Upper lobe of left lung (tissue), 6 donors: Measurements from ENCODE around the gene MFSD8. TPM values are rescaled to one million over a fixed set of nuclear protein-coding genes. Genes with fewer than 3 reads are reported as not detected.
"Not testable (repeated sequence)": the region's sequence is repeated elsewhere in the genome, so short reads cannot be mapped to it uniquely, and the experiment has no call there.

ENCODE experiments used
- ATAC-seq, 2 donors: fragments of 200-7000 bp; cut with Tn5 transposase; one replicate each; pipeline ENCODE4 v1.9.1; 2022; ENCODE audit warnings: mild to moderate bottlenecking in 2 of 2, moderate library complexity in 2 of 2; ENCODE audit not compliant: low FRiP score in 2 of 2
- DNase-seq, 2 donors: peaks; one replicate each; pipeline ENCODE4 v3.0.0-alpha.2; 2019 to 2020
- H3K27ac ChIP-seq, 4 donors: fragments of 200-600 bp; sonication (generic); one replicate each; pipeline ENCODE4 v1.5.1; 2016 to 2019
- H3K27me3 ChIP-seq, 4 donors: fragments of 200-600 bp; sonication (generic); one replicate each; pipeline ENCODE4 v1.5.1; 2017 to 2019
- H3K36me3 ChIP-seq, 4 donors: fragments of 200-600 bp; sonication (generic); one replicate each; pipeline ENCODE4 v1.5.1; 2016 to 2019
- H3K4me1 ChIP-seq, 4 donors: fragments of 200-600 bp; sonication (generic); one replicate each; pipeline ENCODE4 v1.5.1; 2018 to 2019
- H3K4me3 ChIP-seq, 4 donors: fragments of 200-600 bp; sonication (generic); one replicate each; pipeline ENCODE4 v1.5.1; 2017 to 2019; ENCODE audit warnings: mild to moderate bottlenecking in 2 of 4, moderate library complexity in 1 of 4
- H3K9me3 ChIP-seq, 4 donors: fragments of 200-600 bp; sonication (generic); one replicate each; pipeline ENCODE4 v1.5.1; 2018 to 2019
- EP300 ChIP-seq, 4 donors: sonication (generic); formaldehyde crosslinking; IDR thresholded peaks; one replicate each; pipeline ENCODE4 v1.5.1; 2017; ENCODE audit warnings: antibody characterized with exemption in 4 of 4, control low read depth in 2 of 4
- POLR2A ChIP-seq, 4 donors: fragments of 450-650 bp; IDR thresholded peaks; one replicate each; pipeline ENCODE4 v1.5.1; 2016 to 2017; ENCODE audit warnings: antibody characterized with exemption in 4 of 4, mild to moderate bottlenecking in 2 of 4
- POLR2AphosphoS5 ChIP-seq, 2 donors: sonication (generic); formaldehyde crosslinking; IDR thresholded peaks; one replicate each; pipeline ENCODE4 v1.5.1; 2017; ENCODE audit warnings: antibody characterized with exemption in 2 of 2
- WGBS, 2 donors: methylation state at CpG; one replicate each; pipeline ENCODE4 v1.1.5; 2017 to 2018; 5-methylcytosine and 5-hydroxymethylcytosine counted together
- total RNA-seq, 6 donors: library from RNA; depleted of rRNA in 4 of 6; stranded (reverse); fragments of >200 nt in 4 of 6; gene quantifications; one replicate each; pipeline versions ENCODE4 v1.1.0 to v1.2.1, GENCODE V29; 2016 to 2021
- TF ChIP-seq, protein P1 (sequence below), 6 experiments: fragments of 450-650 bp in 4 of 6; fragments of 200-600 bp in 2 of 6; sonication (generic) in 2 of 6; IDR thresholded peaks; one replicate each; pipeline ENCODE4 v1.5.1; 2016 to 2019; ENCODE audit warnings: antibody characterized with exemption in 6 of 6
- donor health status: DM: no; HTN: no; CAD: no; lungs with moderate emphysema.
- donor health status: DM: no; HTN: yes; CAD: no; lungs with severe emphysema.

MFSD8 gene
- total RNA-seq, 6 donors from 2014 or later = 16.1 to 46.1 (median 23.8) TPM

GRCh38 chr4:127905029-127905428 lies 59.9 kb downstream of the MFSD8 start:
- TF ChIP-seq POLR2A (IDR thresholded peaks at IDR 0.05) (no peak), EP300 (IDR thresholded peaks at IDR 0.05) (no peak), POLR2AphosphoS5 (IDR thresholded peaks at IDR 0.05) (no peak)
- TF ChIP-seq, protein P1, sequence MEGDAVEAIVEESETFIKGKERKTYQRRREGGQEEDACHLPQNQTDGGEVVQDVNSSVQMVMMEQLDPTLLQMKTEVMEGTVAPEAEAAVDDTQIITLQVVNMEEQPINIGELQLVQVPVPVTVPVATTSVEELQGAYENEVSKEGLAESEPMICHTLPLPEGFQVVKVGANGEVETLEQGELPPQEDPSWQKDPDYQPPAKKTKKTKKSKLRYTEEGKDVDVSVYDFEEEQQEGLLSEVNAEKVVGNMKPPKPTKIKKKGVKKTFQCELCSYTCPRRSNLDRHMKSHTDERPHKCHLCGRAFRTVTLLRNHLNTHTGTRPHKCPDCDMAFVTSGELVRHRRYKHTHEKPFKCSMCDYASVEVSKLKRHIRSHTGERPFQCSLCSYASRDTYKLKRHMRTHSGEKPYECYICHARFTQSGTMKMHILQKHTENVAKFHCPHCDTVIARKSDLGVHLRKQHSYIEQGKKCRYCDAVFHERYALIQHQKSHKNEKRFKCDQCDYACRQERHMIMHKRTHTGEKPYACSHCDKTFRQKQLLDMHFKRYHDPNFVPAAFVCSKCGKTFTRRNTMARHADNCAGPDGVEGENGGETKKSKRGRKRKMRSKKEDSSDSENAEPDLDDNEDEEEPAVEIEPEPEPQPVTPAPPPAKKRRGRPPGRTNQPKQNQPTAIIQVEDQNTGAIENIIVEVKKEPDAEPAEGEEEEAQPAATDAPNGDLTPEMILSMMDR (IDR thresholded peaks at IDR 0.05) = no peak
- no peaks in the 10 kb centered on the region for H3K9me3 ChIP-seq
- 82 to 83% methylated on average over 6 to 8 of the region's 8 CpGs for WGBS, 2 donors
- H3K27me3 ChIP-seq = no peaks in the 10 kb centered on the region
- ATAC-seq (no peak), DNase-seq (no peak)
- H3K27ac ChIP-seq = no peak overlapping the region
- no peaks in the 10 kb centered on the region for H3K36me3 ChIP-seq
- H3K4me3 ChIP-seq = no peak overlapping the region
- no peaks in the 10 kb centered on the region for H3K4me1 ChIP-seq

DNA sequence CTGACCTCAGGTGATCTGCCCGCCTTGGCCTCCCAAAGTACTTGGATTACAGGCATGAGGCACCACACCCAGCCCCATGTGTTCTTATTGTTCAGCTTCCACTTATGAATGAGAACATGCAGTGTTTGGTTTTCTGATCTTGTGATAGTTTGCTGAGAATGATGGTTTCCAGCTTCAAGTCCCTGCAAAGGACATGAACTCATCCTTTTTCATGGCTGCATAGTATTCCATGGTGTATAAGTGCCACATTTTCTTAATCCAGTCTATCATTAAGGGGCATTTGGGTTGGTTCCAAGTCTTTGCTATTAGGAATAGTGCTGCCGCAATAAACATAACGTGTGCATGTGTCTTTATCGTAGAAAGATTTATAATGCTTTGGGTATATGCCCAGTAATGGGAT lies 65.3 kb downstream of the MFSD8 start:
- H3K9me3 ChIP-seq, DNase-seq, H3K4me1 ChIP-seq, ATAC-seq, H3K4me3 ChIP-seq, H3K27me3 ChIP-seq, H3K27ac ChIP-seq, H3K36me3 ChIP-seq: not testable (repeated sequence)
- WGBS, 2 donors = 97 to 99% methylated on average over 4 of the region's 4 CpGs

DNA sequence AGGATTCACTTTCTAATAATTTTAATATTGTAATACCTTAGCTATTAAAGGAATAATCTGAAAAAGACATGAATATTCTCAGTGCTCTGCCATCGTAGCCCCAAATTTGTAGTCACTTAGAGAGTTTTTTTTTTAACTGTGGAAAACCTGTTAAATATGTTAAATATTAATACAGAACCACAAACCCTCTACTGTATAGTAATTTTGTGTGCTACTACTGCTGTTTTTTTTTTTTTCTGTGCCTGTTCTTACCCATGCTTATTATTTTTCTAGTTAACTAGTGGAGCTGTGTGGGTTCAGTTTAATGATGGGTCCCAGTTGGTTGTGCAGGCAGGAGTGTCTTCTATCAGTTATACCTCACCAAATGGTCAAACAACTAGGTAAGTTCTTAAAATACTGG lies 68.4 kb downstream of the MFSD8 start:
- no peaks in the 10 kb centered on the region for H3K36me3 ChIP-seq
- H3K27ac ChIP-seq = no peak overlapping the region
- TF ChIP-seq, protein P1 (IDR thresholded peaks at IDR 0.05) = no peak
- no peak for TF ChIP-seq POLR2AphosphoS5 (IDR thresholded peaks at IDR 0.05)
- no peaks in the 10 kb centered on the region for H3K9me3 ChIP-seq
- no peaks in the 10 kb centered on the region for H3K27me3 ChIP-seq
- H3K4me1 ChIP-seq = no peaks in the 10 kb centered on the region
- DNase-seq = no peak
- WGBS, 2 donors = 86 to 92% methylated on average over 1 of the region's 1 CpG
- no peak for ATAC-seq
- no peak overlapping the region for H3K4me3 ChIP-seq

DNA sequence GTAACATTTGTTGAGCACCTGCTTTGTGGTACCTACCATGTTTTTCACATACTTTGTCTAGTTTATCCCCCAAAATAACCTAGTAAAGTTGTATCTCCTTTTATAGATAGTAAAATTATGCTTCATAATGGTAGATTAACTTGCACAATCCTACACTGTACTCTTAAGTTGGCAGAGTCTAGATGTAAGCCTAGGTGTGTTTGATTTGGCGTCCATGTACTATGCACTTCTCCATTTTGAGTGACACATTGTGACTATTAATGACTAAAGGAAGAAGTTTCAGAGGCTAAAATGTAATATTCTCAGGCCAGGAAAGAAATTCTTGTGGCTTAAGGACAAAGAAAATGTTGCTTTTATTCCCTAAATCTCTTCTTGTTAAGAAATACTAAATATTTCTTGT lies 68.9 kb downstream of the MFSD8 start:
- no peak for DNase-seq
- Histone ChIP-seq H3K36me3 (no peaks in the 10 kb centered on the region), H3K4me1 (no peaks in the 10 kb centered on the region), H3K27ac (no peak overlapping the region), H3K9me3 (no peaks in the 10 kb centered on the region), H3K4me3 (no peak overlapping the region), H3K27me3 (no peaks in the 10 kb centered on the region)
- ATAC-seq = no peak
- 67 to 85% methylated on average over 1 of the region's 1 CpG for WGBS, 2 donors
- TF ChIP-seq POLR2A (IDR thresholded peaks at IDR 0.05) = no peak
- no peak for TF ChIP-seq POLR2AphosphoS5 (IDR thresholded peaks at IDR 0.05)
- TF ChIP-seq, protein P1 (IDR thresholded peaks at IDR 0.05) = no peak

DNA sequence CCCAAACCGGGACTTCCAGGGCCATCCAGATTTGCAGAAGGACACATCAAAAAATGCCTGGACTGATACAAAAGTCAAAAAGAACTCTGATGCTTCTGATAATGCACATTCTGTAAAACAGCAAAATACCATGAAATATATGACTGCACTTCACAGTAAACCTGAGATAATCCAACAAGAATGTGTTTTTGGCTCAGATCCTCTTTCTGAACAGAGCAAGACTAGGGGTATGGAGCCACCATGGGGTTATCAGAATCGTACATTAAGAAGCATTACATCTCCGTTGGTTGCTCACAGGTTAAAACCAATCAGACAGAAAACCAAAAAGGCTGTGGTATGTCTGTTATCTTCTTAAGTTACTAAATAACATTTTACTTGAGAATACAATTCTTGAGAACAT lies 75.1 kb downstream of the MFSD8 start:
- H3K4me1 ChIP-seq = no peaks in the 10 kb centered on the region
- no peak for DNase-seq
- no peak for ATAC-seq
- H3K27ac ChIP-seq = no peak overlapping the region
- no peaks in the 10 kb centered on the region for H3K27me3 ChIP-seq
- TF ChIP-seq, protein P1 (IDR thresholded peaks at IDR 0.05) = no peak
- TF ChIP-seq POLR2AphosphoS5 (IDR thresholded peaks at IDR 0.05) (no peak), EP300 (IDR thresholded peaks at IDR 0.05) (no peak)
- no peak overlapping the region for H3K4me3 ChIP-seq
- no peaks in the 10 kb centered on the region for H3K36me3 ChIP-seq
- H3K9me3 ChIP-seq = no peaks in the 10 kb centered on the region
- WGBS, 2 donors = 89 to 90% methylated on average over 3 of the region's 3 CpGs
